GM18511 (cell line): ENCODE measurements around the gene FSD2.
"Not testable (repeated sequence)": the region's sequence is repeated elsewhere in the genome, so short reads cannot be mapped to it uniquely, and the experiment has no call there.

Source experiments
- ATAC-seq: cut with Tn5 transposase; IDR thresholded peaks from one replicate; pipeline ENCODE4 v1.9.1; 2021; ENCODE audit warnings: mild to moderate bottlenecking, moderate library complexity; ENCODE audit not compliant: unreplicated experiment

The FSD2 gene

GRCh38 chr15:82830427-82831173, 24.7 kb upstream of the FSD2 start:
- ATAC-seq: no peak

GRCh38 chr15:82829234-82829633, 23.4 kb upstream of the FSD2 start:
- no peak for ATAC-seq

- no peak for ATAC-seq
Measured at GRCh38 chr15:82828075-82828474, 22.2 kb upstream of the FSD2 start.

- no peak for ATAC-seq
Measured at GRCh38 chr15:82823049-82823448, 17.2 kb upstream of the FSD2 start.

DNA sequence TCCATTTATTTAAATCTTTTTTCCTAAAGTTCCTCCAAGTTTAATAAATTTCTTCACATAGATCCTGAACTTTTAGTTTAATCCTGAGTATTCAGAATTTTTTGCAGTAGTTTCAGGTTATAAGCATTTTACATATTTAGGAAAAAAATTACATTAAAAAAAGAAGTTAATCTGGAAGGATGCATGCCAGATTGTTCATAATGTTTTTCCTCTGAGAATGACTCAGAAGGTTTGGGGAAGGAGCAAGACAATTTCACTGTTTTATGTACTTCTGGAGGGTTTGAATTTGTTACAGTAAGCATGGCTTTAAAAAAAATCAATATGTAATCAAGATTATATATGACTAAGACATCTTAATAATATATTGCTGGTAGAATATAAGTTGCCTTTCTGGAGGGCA, 16.0 kb upstream of the FSD2 start:
- ATAC-seq: not testable (repeated sequence)

DNA sequence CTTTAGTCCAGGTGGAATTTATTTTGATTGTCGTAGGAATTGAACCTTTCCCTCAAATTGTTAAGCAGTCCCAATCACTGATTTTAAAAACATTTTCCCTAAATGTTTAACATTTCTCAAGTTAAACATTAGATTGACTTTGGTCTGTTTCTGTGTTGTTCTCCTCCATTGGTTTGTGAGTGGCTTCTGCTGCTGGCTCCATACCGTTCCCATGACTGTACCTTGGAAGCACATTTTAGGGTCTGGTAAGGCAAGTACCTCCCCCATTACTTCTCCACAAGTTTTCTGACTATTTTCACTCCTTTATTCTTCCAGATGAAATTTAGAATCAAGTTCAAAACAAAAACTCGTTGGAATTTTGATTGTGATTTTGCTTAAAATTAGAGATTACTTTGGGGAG, 15.5 kb upstream of the FSD2 start:
- ATAC-seq: not testable (repeated sequence)

DNA sequence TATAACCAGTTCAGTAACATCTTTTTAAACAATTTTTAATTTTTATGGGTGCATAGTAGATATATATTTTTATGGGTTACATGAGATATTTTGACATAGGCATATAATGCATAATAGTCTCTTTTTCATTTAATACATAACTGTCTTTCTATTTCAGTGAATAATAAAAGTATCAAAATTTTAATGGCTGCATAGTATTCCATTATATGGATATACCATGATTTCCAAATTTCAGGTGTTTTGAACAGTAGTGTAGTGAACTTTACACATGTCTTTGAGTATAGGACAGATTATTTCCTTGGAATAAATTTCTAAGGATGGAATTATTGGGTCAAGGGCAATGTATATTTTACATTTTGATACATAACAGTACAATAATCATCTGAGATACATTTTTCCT, 14.3 kb upstream of the FSD2 start:
- no peak for ATAC-seq

DNA sequence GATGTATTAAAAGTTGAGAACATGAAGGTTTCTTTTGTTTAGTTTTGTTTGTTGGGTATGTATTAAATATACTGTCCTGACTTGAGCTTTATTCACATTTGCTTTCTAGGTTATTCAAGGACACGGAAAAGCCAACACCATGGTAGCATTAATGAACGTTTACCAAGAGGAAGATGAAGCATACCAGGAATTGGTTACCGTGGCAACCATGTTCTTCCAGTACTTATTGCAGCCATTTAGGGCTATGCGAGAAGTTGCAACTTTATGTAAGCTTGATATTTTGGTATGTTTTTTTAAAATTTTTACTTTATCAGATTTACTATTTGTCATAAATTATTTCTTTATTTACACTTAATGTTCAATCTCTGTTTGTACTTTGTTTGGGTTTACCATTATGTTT, 7.1 kb upstream of the FSD2 start:
- ATAC-seq: no peak

DNA sequence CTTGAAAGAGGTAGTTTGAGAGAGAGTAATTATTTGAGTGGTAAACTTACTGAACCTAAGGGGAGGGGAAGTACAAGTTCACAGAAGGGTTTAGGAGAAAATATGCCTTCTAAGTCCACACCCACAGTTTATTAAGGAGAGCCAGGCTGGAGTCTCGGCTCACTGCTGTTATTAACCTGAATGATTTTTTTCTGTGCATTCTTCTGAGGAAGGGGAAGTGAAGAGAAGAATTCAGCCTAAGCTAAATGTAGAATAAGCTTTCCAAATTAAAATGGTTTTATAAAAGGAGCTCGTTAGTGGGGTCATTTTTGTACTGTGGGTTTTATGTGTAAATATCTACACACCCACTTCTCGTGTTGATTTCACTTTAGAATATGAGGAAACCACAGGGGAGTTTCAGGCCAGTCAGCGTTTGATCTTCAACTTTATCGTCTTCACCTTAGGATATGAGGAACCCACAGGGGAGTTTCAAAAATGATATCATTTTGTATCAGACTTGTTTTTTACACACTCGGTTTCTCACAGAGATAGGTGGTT, 5.1 kb upstream of the FSD2 start:
- ATAC-seq: no peak

DNA sequence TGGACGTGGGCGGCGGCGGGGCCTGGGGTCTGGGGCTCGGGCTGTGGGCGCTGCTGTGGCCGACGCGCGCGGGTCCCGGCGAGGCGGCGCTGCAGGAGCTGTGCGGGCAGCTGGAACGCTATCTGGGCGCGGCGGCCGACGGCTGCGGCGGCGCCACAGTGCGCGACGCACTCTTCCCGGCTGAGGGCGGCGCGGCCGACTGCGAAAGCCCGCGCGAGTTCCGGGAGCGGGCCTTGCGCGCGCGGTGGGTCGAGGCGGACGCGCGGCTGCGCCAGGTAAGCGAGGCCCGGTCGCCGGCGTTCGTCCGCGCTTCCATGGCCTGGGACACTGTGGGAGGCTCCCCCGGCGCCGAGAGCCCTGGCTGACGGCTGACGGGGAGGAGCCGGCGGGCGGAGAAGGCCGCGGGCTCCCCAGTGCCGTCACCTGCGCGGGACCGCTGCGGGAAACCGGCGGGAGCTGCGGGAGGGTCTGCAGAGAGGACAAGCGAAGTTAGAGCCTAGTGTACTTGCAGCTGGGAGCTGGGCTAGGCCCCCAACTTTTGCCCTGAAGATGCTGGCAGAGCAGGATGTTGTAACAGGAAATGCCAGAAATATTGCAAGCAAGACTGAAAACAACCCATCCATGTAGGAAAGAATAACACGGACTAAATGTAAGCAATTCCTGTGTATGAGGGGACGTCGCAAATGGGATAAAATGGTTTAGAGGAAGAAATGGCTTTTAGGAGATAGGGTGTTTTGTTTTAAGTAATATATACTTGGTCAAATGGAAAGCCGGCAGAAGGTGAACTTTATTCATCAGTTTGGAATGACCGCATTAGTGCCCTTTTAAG, 4.4 kb upstream of the FSD2 start:
- peak; percentile 15 for ATAC-seq

DNA sequence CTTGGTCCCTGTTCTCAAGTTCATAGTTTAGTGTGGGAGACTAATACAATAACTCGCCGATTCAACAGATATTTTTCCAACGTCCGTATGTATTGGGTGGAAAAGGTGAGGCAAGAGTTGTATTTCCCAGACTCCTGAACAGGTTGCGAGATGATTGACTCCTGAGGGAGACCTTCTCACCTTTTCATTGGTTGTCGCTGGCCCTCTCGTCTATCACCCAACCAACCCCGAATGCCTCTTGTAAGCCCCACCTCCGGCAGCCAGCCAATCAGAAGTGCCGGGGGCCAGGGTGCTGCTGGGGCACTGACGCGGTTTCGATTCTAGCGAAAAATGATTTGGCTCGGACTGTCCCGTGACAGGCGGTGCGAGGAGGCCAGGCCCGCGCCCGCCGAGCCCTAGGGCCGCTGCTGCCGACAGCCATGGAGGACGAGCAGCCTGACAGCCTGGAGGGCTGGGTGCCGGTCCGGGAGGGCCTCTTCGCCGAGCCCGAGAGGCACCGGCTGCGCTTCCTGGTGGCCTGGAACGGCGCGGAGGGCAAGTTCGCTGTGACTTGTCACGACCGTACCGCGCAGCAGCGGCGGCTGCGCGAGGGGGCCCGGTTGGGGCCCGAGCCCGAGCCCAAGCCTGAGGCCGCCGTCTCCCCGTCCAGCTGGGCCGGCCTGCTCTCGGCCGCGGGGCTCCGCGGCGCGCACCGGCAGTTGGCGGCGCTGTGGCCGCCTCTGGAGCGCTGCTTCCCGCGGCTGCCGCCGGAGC, 3.6 kb upstream of the FSD2 start, which contains the start of gene WHAMM:
TSS of gene WHAMM (plus strand) at position 321 of the 753 bp plus-strand sequence. CDS start at position 420, 99 bp downstream.
- ATAC-seq: peak; percentile 80

DNA sequence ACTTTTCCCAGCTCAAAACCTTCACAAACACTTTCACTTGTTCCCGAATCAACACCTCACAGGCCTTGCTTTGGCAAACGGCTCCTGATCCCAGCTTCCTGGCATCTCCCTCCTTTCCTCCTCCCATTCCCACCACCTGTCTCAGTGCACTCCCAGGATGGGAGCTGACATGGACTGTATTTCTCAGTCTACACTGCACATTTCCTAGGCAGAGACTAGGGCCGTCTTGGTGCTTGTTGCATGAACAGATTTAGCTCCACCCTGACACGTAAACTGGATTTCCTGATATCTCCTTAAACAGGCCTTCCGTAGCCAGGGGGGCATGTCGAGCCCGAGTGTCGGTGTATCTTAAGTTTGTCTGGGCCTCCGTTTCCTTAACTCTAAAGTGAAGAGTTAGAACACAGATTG, 2.8 kb upstream of the FSD2 start:
- no peak for ATAC-seq

- no peak for ATAC-seq
Measured at GRCh38 chr15:82807920-82808633, 2.2 kb upstream of the FSD2 start.

DNA sequence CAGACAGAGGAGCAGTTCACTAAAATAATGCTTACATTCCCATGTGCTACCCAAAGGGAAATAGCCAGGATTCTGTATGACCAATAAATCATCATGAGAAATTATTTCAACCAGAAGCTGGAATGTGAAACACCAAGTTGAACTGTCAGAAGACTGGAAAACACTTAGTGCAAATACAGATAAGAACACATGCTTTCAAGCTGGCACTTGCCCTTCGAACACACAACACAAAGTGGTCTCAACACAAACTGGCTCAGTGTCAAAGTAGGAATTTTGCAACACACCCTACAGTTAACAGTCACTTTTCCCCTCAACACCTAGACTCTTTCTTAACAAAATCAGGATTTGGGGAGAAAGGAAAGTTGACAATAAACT, 1.3 kb downstream of the FSD2 start:
- ATAC-seq: no peak

- no peak for ATAC-seq
Measured at GRCh38 chr15:82803793-82804574, 1.9 kb downstream of the FSD2 start.

- no peak for ATAC-seq
Measured at GRCh38 chr15:82802497-82802896, 3.4 kb downstream of the FSD2 start.

DNA sequence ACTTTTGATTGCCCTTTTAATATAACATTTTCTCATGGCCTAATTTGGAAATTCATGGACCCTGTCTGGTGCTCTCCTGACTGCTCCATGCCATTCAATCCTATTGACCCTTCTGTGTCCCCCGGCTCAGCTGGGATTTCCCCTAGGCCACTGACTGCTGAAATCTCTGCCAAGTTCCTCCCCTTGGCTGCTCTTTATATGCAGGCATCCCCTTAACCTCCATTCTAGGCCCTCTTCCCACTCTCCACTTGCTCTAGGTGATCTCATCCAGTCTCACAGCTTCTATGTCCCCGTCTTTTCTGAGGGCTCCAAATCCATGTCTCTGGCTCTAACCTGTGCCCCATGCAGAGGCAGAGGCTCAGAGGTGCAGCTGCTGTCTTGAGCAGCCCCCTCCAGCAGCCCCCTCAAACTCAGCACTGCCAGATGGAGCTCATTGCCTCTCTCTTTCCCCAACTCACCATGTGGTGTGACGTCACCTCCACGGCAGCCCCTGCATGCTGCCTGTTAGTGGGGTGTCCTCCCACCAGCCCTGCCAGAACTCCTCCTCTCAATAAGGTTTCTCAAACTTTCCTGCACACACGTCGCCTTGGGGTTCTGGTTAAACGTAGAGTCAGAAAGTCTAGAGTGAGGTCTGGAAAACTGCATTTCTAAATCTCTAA, 6.6 kb downstream of the FSD2 start:
- ATAC-seq: no peak

GRCh38 chr15:82798531-82799166, 7.2 kb downstream of the FSD2 start:
- ATAC-seq: no peak

DNA sequence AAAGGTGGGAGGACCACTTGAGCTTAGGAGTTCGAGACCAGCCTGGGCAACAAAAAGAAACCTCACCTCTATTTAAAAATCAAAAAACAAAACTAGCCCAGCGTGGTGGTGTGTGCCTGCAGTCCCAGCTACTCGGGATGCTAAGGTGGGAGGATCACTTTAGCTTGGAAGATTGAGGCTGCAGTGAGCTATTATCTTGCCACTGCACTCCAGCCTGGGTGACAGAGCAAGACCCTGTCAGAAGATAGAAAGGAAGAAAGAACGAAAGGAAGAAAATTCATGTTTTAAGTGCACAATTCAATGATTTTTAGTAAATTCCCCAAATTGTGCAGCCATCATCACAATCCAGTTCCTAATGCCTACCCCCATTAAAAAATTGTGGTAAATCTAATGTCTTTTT, 7.8 kb downstream of the FSD2 start:
- ATAC-seq: no peak
